SK-N-SH (cell line): Measurements from ENCODE around the gene IST1. TPM values are rescaled to one million over a fixed set of nuclear protein-coding genes. Genes with fewer than 3 reads are reported as not detected.

Experiments
- CTCF ChIA-PET: fragments of 300-600, 350-600 bp; formaldehyde crosslinking; extraction: SDS; loops from one replicate; lab custom pipeline; 2021; lab: Yijun Ruan, JAX
- POLR2A ChIA-PET: fragments of 350-600 bp; sonication (Branson Sonifier 250); formaldehyde crosslinking; extraction: SDS; loops from one replicate; lab custom pipeline; 2020; ENCODE audit warnings: antibody characterized with exemption, inconsistent platforms; lab: Yijun Ruan, JAX
- DNase-seq: peaks from one replicate; pipeline ENCODE4 v3.0.0; 2012
- H2AFZ ChIP-seq: fragments of 200-600 bp; sonication (generic); 2 replicates; pipeline ENCODE4 v1.8.1; 2016; ENCODE audit warnings: antibody characterized with exemption, mild to moderate bottlenecking, low read depth
- H3F3A ChIP-seq: fragments of 200-600 bp; sonication (generic); replicated peaks from 2 replicates; pipeline ENCODE3; 2016; ENCODE audit warnings: antibody characterized with exemption, mild to moderate bottlenecking; ENCODE audit not compliant: insufficient read depth
- H3K27ac ChIP-seq, 2 experiments: fragments of 200-500 bp in 1 of 2; fragments of 200-600 bp in 1 of 2; sonication (Bioruptor generic) in 1 of 2; sonication (generic), shearing (Covaris generic) in 1 of 2; 2 replicates each; pipeline versions ENCODE4 v1.5.1 to v1.6.1; 2014 to 2016; ENCODE audit warnings: low read depth in 2 of 2, inconsistent platforms in 1 of 2, low read length in 1 of 2, mild to moderate bottlenecking in 1 of 2, mixed read lengths in 1 of 2
- H3K27me3 ChIP-seq: fragments of 200-600 bp; sonication (generic), shearing (Covaris generic); 2 replicates; pipeline ENCODE4 v1.6.1; 2016; ENCODE audit warnings: mixed run types; ENCODE audit not compliant: insufficient read depth
- H3K36me3 ChIP-seq, 2 experiments: fragments of 200-500 bp in 1 of 2; fragments of 200-600 bp in 1 of 2; sonication (Bioruptor generic) in 1 of 2; sonication (generic) in 1 of 2; replicated peaks in 1 of 2; 2 replicates each; pipeline versions ENCODE3 to v1.5.1; 2014 to 2016; ENCODE audit warnings: low read length in 1 of 2, mild to moderate bottlenecking in 1 of 2; ENCODE audit not compliant: insufficient read depth in 2 of 2, control insufficient read depth in 1 of 2
- H3K4me1 ChIP-seq, 2 experiments: fragments of 200-500 bp in 1 of 2; fragments of 200-600 bp in 1 of 2; sonication (Bioruptor generic) in 1 of 2; sonication (generic), shearing (Covaris generic) in 1 of 2; 2 replicates each; pipeline versions ENCODE4 v1.5.1 to v1.6.1; 2014 to 2016; ENCODE audit warnings: low read depth in 1 of 2, low read length in 1 of 2, mixed run types in 1 of 2; ENCODE audit not compliant: insufficient read depth in 2 of 2, control insufficient read depth in 1 of 2
- H3K4me2 ChIP-seq: fragments of 200-600 bp; sonication (generic), shearing (Covaris generic); 2 replicates; pipeline ENCODE4 v1.6.1; 2017; ENCODE audit warnings: mixed run types
- H3K4me3 ChIP-seq, 2 experiments: fragments of 200-500 bp in 1 of 2; fragments of 200-600 bp in 1 of 2; sonication (Bioruptor generic) in 1 of 2; sonication (generic), shearing (Covaris generic) in 1 of 2; 2 replicates each; pipeline versions ENCODE4 v1.5.1 to v1.8.1; 2014 to 2016; ENCODE audit warnings: low read depth in 2 of 2, inconsistent platforms in 1 of 2, low read length in 1 of 2, mild to moderate bottlenecking in 1 of 2, mixed read lengths in 1 of 2, moderate library complexity in 1 of 2
- H3K79me2 ChIP-seq: fragments of 200-600 bp; sonication (generic); 2 replicates; pipeline ENCODE4 v1.8.1; 2017; ENCODE audit warnings: mild to moderate bottlenecking; ENCODE audit not compliant: insufficient read depth
- H3K9ac ChIP-seq: fragments of 200-600 bp; sonication (generic); 2 replicates; pipeline ENCODE4 v1.6.1; 2017; ENCODE audit warnings: mixed run types
- H3K9me2 ChIP-seq: fragments of 200-600 bp; sonication (generic); 2 replicates; pipeline ENCODE4 v1.6.1; 2017; ENCODE audit warnings: mixed run types
- H3K9me3 ChIP-seq: fragments of 200-600 bp; sonication (generic); 2 replicates; pipeline ENCODE4 v1.6.1; 2017; ENCODE audit warnings: mixed run types, mild to moderate bottlenecking, moderate library complexity
- H4K20me1 ChIP-seq: fragments of 200-600 bp; sonication (generic); 2 replicates; pipeline ENCODE4 v1.6.1; 2017; ENCODE audit warnings: mild to moderate bottlenecking, mixed run types; ENCODE audit not compliant: insufficient read depth
- CTCF ChIP-seq: fragments of 200-600 bp; sonication (generic); IDR thresholded peaks from 2 replicates; pipeline ENCODE4 v1.6.1; 2017; ENCODE audit warnings: antibody characterized with exemption, mild to moderate bottlenecking, moderate library complexity
- EZH2phosphoT487 ChIP-seq: fragments of 200-600 bp; sonication (generic); IDR thresholded peaks from 2 replicates; pipeline ENCODE4 v1.6.1; 2017; ENCODE audit warnings: low read depth, mixed run types, mild to moderate bottlenecking, antibody characterized with exemption, moderate library complexity, borderline replicate concordance
- FOSL2 ChIP-seq: IDR thresholded peaks from 2 replicates; pipeline ENCODE4 v1.4.0; 2012; ENCODE audit warnings: low read depth, mild to moderate bottlenecking, moderate library complexity, borderline replicate concordance
- GABPA ChIP-seq: IDR thresholded peaks from 2 replicates; pipeline ENCODE4 v1.4.0; 2012; ENCODE audit warnings: low read depth, mild to moderate bottlenecking
- IRF3 ChIP-seq: fragments of 150-350 bp; IDR thresholded peaks from 2 replicates; pipeline ENCODE4 v1.6.1; 2016; ENCODE audit warnings: mild to moderate bottlenecking, low read depth, low read length
- JUND ChIP-seq: IDR thresholded peaks from 2 replicates; pipeline ENCODE4 v1.4.0; 2012
- MAX ChIP-seq: IDR thresholded peaks from 2 replicates; pipeline ENCODE4 v1.4.0; 2012; ENCODE audit warnings: low read depth
- MXI1 ChIP-seq: IDR thresholded peaks from 2 replicates; pipeline ENCODE4 v1.6.1; 2012; ENCODE audit warnings: mild to moderate bottlenecking, low read depth, low read length, improper control_type of control experiment
- NFIC ChIP-seq: IDR thresholded peaks from 2 replicates; pipeline ENCODE4 v1.4.0; 2012; ENCODE audit warnings: borderline replicate concordance
- NRF1 ChIP-seq: IDR thresholded peaks from 2 replicates; pipeline ENCODE4 v1.6.1; 2012; ENCODE audit warnings: low read depth, mild to moderate bottlenecking, low read length
- RAD21 ChIP-seq: IDR thresholded peaks from 2 replicates; pipeline ENCODE4 v1.6.1; 2012; ENCODE audit warnings: mild to moderate bottlenecking, low read length
- RCOR1 ChIP-seq: fragments of 150-350 bp; IDR thresholded peaks from 2 replicates; pipeline ENCODE4 v1.6.1; 2017; ENCODE audit warnings: antibody characterized with exemption, low read length
- REST ChIP-seq: IDR thresholded peaks from 2 replicates; pipeline ENCODE4 v1.6.1; 2012; ENCODE audit warnings: mild to moderate bottlenecking, low read depth, low read length, moderate library complexity
- RFX5 ChIP-seq: IDR thresholded peaks from 2 replicates; pipeline ENCODE4 v1.6.1; 2012; ENCODE audit warnings: mild to moderate bottlenecking, improper control_type of control experiment, low read length
- SMC3 ChIP-seq: IDR thresholded peaks from 2 replicates; pipeline ENCODE4 v1.6.1; 2012; ENCODE audit warnings: low read depth, low read length, improper control_type of control experiment
- TEAD4 ChIP-seq: IDR thresholded peaks from 2 replicates; pipeline ENCODE4 v1.4.0; 2012; ENCODE audit warnings: mild to moderate bottlenecking, borderline replicate concordance; ENCODE audit not compliant: insufficient read depth
- USF1 ChIP-seq: IDR thresholded peaks from 2 replicates; pipeline ENCODE4 v1.4.0; 2012; ENCODE audit warnings: low read depth, borderline replicate concordance
- USF2 ChIP-seq: fragments of 150-350 bp; IDR thresholded peaks from 2 replicates; pipeline ENCODE4 v1.6.1; 2017; ENCODE audit warnings: antibody characterized with exemption, low read length, low read depth, borderline replicate concordance
- YY1 ChIP-seq: IDR thresholded peaks from 2 replicates; pipeline ENCODE4 v1.4.0; 2012; ENCODE audit warnings: low read depth, mild to moderate bottlenecking
- ZBTB33 ChIP-seq: IDR thresholded peaks from 2 replicates; pipeline ENCODE4 v1.4.0; 2012; ENCODE audit warnings: low read depth, borderline replicate concordance
- WGBS: methylation state at CpG from one replicate; pipeline ENCODE4 v1.1.6; 2017; ENCODE audit warnings: low lambda C conversion rate; 5-methylcytosine and 5-hydroxymethylcytosine counted together
- polyA plus RNA-seq, 3 experiments: library from polyadenylated mRNA; depleted of rRNA; stranded (reverse); fragments of >200 nt; gene quantifications; 2 replicates each; pipeline ENCODE4 v1.2.3, GENCODE V29; 2012

IST1 gene
- polyA plus RNA-seq, 1 of the 3 experiments (the other 2 are of a cell fraction) = 133 TPM

- POLR2A ChIA-PET = no interaction called here
These were observed 17.4 kb downstream of the IST1 start for GRCh38 chr16:71912534-71913275.

More at GRCh38 chr16:71912534-71913275, 17.4 kb downstream of the IST1 start:
- Histone ChIP-seq H3K79me2 (peaks cover 100% of the 10 kb centered on the region), H3K9me2 (no peaks in the 10 kb centered on the region), H2AFZ (no peak overlapping the region), H3K4me2 (no peak overlapping the region)
- CTCF ChIA-PET = interaction anchor here (0.6 kb wide), 1 partner anchor 29 kb away, joined by 3 read pairs; no protein-coding TSS in a partner anchor
- no peak for TF ChIP-seq NFIC
- no peak for TF ChIP-seq EZH2phosphoT487
- no peak for TF ChIP-seq YY1
- no peak for TF ChIP-seq FOSL2
- no peak for TF ChIP-seq RCOR1
- TF ChIP-seq GABPA = no peak
- no peak for TF ChIP-seq IRF3
- TF ChIP-seq USF1 = no peak
- TF ChIP-seq JUND = no peak
- TF ChIP-seq REST = no peak
- no peak for TF ChIP-seq SMC3
- TF ChIP-seq NRF1 = no peak
- no peak for TF ChIP-seq MXI1
- no peak for TF ChIP-seq RAD21
- TF ChIP-seq CTCF = no peak
- TF ChIP-seq ZBTB33 = no peak
- no peak for TF ChIP-seq RFX5
- no peak for TF ChIP-seq MAX
- TF ChIP-seq TEAD4 = no peak
- no peak for TF ChIP-seq USF2
- TF ChIP-seq, all 33 proteins: peak for 0
- peaks cover 18% of the 10 kb centered on the region for H3F3A ChIP-seq
- H3K9ac ChIP-seq = no peak overlapping the region
- H3K36me3 ChIP-seq = peaks cover 12 to 34% of the 10 kb centered on the region in 2 experiments
- H3K27ac ChIP-seq = no peak overlapping the region
- H3K4me1 ChIP-seq = peaks cover 0 to 3% of the 10 kb centered on the region in 2 experiments; a peak in 1 of 4 replicates
- H3K9me3 ChIP-seq = no peaks in the 10 kb centered on the region
- no peak overlapping the region for H3K4me3 ChIP-seq
- no peaks in the 10 kb centered on the region for H3K27me3 ChIP-seq
- no peak for DNase-seq
- WGBS = 96% methylated on average over 6 of the region's 6 CpGs
- peaks cover 98% of the 10 kb centered on the region for H4K20me1 ChIP-seq
